GM18520 (cell line): ENCODE data around the gene ADGRG6.
"Not testable (repeated sequence)": the region's sequence is repeated elsewhere in the genome, so short reads cannot be mapped to it uniquely, and the experiment has no call there.

Experiments
- ATAC-seq: cut with Tn5 transposase; IDR thresholded peaks from one replicate; pipeline ENCODE4 v1.9.1; 2021; ENCODE audit not compliant: unreplicated experiment

The ADGRG6 gene

DNA sequence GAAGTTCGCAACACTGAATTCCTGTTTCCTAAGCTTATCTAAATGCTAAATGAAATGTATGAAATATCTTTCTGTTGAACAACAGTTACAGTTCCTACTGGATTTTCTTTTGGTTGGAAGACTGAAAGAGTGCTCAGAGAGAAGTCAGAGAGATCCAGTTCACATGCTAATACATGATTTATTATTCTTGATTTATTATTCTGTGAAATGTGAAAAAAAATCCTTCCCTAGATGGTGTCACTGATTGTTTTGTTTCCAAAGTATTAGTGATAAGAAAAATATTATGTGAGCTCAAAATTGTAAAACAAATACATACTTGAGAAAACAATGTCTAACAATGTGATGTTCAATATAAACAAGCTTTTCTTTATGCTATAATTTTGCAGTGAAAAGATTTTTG, 42.1 kb downstream of the ADGRG6 start:
- no peak for ATAC-seq

DNA sequence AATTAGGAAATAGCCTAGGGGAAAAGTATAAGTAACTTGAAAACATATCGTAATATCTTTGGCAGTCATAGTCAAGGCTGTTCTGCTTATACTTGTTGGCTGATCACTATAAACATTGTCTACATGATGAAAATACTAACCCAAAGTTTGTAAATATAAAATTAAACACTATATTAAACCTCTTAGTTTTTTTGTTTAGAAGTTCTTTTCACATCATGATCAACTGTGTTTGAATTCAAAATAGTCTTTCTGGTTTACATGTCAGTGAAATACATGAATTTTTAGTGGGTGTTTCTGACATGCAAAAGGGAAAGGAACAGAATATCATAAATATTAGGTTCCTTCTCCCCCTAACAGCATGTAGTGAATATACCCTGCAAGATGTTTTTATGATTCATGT, 43.5 kb downstream of the ADGRG6 start:
- ATAC-seq = no peak

DNA sequence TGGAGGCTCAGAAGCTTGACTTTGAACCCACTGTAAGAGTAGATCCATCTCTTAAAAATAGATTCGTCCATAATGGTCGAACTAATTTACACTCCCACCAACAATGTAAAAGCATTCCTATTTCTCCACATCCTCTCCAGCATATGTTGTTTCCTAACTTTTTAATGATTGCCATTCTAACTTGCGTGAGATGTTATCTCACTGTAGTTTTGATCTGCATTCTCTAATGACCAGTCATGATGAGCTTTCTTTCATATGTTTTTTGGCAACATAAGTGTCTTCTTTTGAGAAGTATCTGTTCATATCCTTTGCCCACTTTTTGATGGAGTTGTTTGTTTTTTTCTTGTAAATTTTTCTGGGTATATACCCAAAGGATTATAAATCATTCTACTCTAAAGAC, 44.4 kb downstream of the ADGRG6 start:
- ATAC-seq = not testable (repeated sequence)

DNA sequence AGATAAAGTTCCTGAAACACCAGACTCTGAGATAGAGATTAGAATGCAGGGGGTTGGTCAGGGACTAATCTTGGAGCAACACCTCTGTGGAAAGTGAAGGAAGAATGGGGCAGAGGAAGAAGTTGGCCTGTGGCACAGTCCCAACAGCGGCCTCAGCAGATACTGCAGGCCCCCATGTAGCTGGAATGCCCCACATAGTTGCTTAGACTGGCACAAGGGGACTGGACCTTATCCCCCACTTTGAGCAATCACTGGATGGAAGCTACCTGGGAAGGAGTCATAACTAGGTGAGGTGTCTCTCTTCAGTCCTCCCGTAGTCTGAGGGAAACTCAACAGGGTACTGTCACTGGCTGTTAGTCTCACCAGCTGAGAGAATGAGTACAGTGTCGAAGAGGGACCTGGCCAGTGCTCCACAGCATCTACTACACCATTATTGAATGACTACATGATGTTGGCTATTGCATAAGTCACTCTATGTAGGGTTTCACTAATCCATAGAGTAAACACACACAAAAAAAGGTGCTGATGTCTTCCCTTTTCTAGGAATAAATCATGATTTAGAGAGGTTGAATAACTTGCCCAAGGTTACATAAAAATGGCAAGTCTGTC, 47.5 kb downstream of the ADGRG6 start:
- ATAC-seq = no peak

GRCh38 chr6:142350309-142350708, 48.5 kb downstream of the ADGRG6 start:
- ATAC-seq = no peak

DNA sequence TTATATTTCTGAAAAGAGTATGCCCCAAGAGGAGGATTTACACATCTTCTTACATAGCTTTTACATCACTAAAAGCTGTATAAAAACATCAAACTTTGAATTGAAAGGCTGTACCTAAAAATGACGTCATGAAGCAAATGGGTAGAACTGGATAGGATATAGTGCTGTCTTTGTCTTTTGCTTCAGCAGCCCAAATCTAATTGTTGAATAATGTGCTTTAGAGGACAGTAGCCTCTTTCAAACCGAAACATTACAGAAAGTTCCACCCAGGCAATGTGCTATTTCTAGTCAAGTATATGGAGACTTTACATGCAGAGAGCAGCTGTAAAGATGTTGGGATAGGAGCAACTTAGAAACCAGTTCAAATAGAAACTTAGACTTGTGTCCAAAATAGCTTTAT, 51.9 kb downstream of the ADGRG6 start:
- ATAC-seq = no peak

GRCh38 chr6:142354650-142355049, 52.8 kb downstream of the ADGRG6 start:
- ATAC-seq = no peak

DNA sequence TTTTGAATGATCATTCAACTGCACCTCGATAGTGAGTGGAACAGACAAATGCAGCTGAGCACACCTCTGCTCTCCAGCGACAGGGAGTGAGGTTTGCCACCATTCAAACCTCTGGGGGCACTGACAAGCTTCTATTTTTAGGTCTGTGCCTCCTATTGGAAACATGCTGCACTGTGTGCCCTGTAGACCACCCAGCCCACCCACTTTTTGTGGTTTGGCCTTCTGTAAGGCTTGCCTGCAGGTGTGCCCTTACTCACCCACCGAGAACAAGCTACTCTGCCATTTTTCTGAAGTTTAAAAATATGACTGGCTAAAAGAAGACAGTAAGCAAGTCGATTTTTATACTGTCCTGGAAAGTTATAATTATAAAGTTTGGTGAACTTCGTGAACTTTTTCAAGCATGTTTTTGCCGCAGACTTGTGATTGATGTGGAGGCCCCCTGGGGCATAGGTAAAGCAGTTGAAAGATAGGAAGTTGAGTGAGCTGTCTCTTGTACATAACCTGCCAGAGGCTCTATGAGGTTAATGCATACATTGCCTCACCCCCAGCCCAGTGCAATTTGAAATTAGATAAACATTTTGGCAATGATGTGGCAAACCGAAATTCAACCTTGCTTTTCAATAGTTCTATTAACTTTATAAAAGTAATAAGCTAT, 53.8 kb downstream of the ADGRG6 start:
- ATAC-seq = no peak

DNA sequence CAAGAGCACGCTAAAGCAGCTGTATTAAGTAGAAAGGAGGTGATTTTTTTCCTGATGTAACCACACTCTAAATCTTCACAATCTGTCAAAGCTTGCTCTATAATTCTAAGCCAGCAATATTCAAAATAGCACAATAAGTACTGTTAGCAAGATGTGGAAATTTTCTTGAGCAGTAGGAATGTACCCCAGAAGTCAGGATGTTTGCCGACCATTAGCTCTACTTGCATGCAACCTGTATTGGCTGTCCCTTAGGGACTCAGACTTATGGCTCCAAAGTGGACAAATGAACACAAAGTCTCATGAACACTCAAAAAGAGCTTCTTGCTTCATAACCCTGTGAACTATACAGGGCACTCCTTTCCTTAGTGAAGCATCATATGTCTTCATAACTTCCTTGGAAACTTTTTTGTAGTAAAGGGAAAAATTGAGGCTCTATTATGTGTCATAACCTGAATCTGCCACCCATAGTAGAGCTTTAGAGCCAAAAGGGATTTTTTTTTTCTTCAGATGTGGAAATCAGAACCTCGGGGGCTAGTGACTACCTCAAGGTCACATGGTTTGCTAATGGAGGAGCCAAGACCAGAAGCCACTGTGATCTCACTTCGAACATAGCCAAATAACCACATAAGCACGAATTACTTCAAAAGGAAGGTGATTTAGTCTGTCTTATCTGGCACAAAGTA, 54.5 kb downstream of the ADGRG6 start:
- no peak for ATAC-seq

DNA sequence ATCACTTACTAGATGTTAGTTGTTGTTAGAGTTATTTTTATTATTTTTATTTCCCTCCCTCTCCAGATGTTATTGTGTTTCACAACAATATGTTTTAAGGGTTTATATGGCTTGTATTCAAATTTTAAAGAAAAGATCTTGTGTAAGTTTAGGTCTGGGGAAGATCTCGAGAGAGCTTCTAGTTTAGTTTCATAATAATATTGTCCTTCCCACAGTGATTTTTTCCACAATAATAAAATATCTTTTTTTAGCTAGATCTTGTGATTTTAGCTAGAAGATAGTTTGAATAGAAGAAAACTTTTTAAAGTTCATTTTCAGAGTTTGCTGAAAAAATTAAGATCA, 55.0 kb downstream of the ADGRG6 start:
- ATAC-seq = no peak

DNA sequence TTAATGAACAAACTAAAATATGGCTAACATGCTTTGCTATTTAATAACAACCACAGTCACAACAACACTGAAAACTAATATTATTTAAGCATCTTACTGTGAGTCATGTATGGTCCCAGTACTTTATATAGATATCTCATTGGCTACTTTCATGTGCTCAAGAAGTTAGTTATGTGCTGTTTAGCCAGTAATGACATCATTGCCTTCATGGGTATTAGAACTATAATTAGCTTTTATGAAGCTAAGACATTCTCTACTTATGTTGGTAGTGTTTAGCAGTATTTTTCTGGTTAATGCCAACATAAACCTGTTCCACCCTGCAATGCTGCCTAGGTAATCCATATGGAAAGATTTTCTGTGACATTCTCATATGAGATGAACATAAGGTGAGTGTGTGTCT, 56.1 kb downstream of the ADGRG6 start:
- ATAC-seq = no peak

DNA sequence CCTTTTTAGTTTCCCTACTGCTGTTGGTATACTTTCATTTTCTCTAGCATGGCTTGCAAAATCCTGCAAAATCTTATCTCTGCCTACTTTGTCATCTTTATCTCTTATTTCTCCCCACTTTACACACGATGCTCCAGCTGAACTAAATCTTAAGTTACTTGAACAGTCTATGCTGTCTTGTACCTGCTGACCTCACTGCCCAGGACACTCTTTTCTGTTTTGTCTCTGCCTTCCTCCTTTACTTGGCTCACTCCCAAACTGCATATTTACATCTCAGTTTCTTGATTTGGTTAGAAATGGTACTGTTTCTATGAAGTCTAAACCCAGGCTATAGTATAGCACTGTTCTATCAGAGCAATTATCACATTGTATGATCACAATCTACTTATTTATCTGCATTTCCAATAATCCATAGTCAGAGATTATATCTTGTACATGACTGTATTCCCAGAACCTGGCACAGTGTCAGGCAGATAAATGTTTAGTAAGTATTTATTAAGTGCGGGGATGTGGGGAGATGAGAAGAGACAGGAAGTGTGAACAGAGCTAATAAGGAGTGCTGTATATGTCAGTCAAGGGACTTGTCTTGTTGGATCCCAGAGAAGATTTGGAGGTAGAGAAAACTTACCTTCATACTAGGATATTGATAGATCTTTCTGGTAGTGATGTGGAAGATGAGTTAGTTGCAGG, 57.6 kb downstream of the ADGRG6 start:
- no peak for ATAC-seq

- ATAC-seq = no peak
Measured at GRCh38 chr6:142361345-142361744, 59.5 kb downstream of the ADGRG6 start.

DNA sequence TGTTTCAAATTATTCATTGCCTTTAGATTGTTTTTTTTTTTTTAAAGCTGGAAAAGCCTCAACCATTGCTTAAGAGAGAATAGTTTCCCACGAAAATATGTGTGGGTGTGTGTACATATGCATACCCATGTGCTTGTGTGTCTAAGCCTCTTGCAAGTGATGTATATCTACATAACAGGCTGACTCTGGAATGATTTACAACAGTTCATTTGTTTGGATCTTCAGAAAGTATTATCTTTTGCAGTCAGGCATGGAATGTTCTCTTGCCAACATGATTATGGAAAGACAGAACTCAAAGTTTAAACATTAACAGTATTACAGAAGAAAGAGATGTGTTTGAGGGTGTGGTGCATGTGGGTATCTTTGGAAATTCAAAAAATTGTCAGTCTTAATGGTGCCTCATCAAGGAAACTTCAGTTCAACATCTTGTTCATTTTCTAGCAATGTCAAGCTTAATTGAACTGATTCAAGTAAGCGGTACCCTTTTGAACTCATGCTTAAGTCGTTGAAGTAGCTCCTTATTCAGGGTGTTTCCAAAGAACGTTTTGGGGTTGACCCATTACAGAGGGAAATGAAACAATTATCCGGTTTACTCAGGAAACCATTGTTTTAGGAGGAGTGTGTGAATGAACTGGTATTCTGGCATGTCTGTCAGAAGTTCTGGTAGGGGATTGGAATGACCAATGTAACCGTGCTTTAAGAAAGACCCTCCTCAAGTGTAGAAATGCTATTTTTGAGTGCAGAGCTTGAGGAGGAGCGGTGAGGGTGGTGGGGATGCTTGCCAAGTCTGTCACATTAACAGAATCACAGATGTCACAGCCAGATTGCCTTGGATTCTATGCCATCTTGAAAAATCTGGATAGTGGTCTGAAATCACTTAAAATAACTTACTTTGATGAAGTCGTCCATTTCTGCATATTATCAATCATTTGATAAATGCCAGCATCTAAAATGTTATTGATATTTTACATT, 60.3 kb downstream of the ADGRG6 start:
- no peak for ATAC-seq

DNA sequence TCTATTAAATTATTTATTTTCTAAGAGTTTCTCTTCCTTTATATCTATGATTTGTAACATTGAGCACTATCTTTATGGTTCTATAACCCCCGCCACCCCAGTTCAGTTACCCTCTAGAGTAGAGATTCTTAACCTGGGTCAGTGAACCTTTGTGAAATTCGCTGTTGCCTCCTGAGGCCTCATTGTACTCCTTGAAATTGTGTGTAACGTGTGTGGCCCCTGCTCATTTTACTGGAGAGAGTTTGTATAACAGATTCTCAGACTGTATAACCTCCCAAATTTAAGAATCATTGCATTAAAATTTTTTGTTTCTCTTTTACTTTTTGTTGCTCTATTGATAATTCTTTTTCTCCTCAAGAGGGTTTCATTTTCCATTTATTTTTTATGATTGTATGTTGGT, 65.3 kb downstream of the ADGRG6 start:
- no peak for ATAC-seq

DNA sequence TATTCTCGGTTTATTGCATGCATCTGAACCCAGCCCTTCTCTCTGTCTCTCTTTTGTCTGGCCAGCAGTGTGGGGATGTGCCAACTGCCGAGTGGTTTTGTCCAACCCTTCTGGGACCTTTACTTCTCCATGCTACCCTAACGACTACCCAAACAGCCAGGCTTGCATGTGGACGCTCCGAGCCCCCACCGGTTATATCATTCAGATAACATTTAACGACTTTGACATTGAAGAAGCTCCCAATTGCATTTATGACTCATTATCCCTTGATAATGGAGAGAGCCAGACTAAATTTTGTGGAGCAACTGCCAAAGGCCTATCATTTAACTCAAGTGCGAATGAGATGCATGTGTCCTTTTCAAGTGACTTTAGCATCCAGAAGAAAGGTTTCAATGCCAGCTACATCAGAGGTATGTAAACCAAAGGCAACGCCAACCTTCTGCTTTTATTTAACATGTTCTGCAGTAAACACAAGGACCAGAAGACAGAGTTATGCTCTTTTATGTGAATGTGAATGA, 65.8 kb downstream of the ADGRG6 start:
- no peak for ATAC-seq

DNA sequence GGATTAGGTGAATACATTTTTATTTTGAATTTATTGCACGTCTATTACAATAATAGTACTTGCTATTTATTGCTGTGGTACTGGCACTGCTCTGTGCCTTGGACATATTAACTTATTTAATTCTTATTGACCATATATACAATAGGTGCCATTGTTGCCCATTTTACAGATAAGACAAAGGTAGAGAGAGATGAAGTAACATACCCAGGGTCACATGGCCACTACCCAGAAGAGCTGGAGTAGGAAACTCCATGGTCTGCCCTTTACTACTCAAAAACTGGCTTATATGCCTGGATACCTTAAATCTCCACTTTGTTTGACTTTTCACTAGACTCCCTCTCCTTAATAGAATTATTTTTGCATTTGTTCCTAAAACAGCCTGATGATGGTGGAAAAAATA, 67.5 kb downstream of the ADGRG6 start:
- no peak for ATAC-seq

- no peak for ATAC-seq
Measured at GRCh38 chr6:142372348-142372747, 70.5 kb downstream of the ADGRG6 start.

DNA sequence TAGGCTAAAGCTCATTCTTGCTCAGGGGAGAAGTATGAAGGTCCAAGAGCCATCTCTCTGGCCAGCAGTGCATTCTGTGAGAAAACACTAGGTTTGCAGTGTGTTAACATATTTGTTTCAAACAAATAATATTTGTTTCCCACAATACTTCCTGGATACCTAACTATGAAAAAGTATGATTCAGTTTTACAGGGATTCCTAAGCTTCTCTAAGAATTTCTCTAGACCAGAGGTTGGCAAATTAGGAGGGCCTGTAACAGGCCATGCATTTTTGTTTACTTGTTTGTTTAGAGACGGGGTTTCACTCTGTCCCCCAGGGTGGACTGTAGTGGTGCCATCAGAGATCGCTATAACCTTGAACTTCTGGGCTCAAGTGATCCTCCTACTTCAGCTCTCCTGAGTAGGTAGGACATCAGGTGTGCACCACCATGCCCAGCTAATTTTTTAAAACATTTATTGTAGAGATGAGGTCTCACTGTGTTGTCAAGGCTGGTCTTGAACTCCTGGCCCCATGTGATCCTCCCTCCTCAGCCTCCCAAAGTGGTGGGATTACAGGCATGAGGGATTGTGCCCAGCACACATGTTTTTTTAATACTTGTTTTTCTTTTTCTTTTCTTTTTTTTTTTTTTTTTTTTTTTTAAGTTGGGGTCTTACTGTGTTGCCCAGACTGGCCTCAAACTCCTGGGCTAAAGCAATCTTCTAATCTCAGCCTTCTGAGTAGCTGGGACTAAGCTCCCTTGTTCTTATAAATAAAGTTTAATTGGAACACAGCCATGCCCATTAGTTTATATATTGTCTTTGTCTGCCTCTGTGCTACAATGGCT, 71.7 kb downstream of the ADGRG6 start:
- no peak for ATAC-seq
